ENCODE measurements around the gene CYP19A1.

CYP19A1 gene

GRCh38 chr15:51224428-51224827, 114.0 kb downstream of the CYP19A1 start:
- DNase-seq (ENCODE audit: insufficient read length, low spot score), result no peak
- no peak for FAIRE-seq
- TF ChIP-seq POU2F2 (IDR thresholded peaks at IDR 0.05; ENCODE audit: low read depth, low read length) (no peak), TAF1 (IDR thresholded peaks at IDR 0.05; ENCODE audit: low read depth, low read length) (no peak), POLR2A (IDR thresholded peaks at IDR 0.05; ENCODE audit: low read depth, low read length) (no peak), SPI1 (IDR thresholded peaks at IDR 0.05; ENCODE audit: low read depth, low read length) (no peak), PAX5 (IDR thresholded peaks at IDR 0.05; ENCODE audit: insufficient read depth, low read length, severe bottlenecking) (no peak), POLR2AphosphoS5 (IDR thresholded peaks at IDR 0.05; ENCODE audit: low read depth, low read length) (no peak)

GRCh38 chr15:51223771-51224229, 114.6 kb downstream of the CYP19A1 start:
- no peak for DNase-seq (ENCODE audit: insufficient read length, low spot score)
- no peak for FAIRE-seq
- no peak for TF ChIP-seq SPI1 (IDR thresholded peaks at IDR 0.05; ENCODE audit: low read depth, low read length)
- TF ChIP-seq POLR2AphosphoS5 (IDR thresholded peaks at IDR 0.05; ENCODE audit: low read depth, low read length), result no peak
- no peak for TF ChIP-seq POU2F2 (IDR thresholded peaks at IDR 0.05; ENCODE audit: low read depth, low read length)
- no peak for TF ChIP-seq PAX5 (IDR thresholded peaks at IDR 0.05; ENCODE audit: insufficient read depth, low read length, severe bottlenecking)
- no peak for TF ChIP-seq TAF1 (IDR thresholded peaks at IDR 0.05; ENCODE audit: low read depth, low read length)
- TF ChIP-seq POLR2A (IDR thresholded peaks at IDR 0.05; ENCODE audit: low read depth, low read length), result no peak

- FAIRE-seq (no peak), DNase-seq (ENCODE audit: insufficient read length, low spot score) (no peak)
- no peak for TF ChIP-seq POLR2AphosphoS5 (IDR thresholded peaks at IDR 0.05; ENCODE audit: low read depth, low read length)
- TF ChIP-seq PAX5 (IDR thresholded peaks at IDR 0.05; ENCODE audit: insufficient read depth, low read length, severe bottlenecking), result no peak
- no peak for TF ChIP-seq POLR2A (IDR thresholded peaks at IDR 0.05; ENCODE audit: low read depth, low read length)
- no peak for TF ChIP-seq POU2F2 (IDR thresholded peaks at IDR 0.05; ENCODE audit: low read depth, low read length)
- no peak for TF ChIP-seq TAF1 (IDR thresholded peaks at IDR 0.05; ENCODE audit: low read depth, low read length)
- no peak for TF ChIP-seq SPI1 (IDR thresholded peaks at IDR 0.05; ENCODE audit: low read depth, low read length)
Observed at GRCh38 chr15:51218299-51218938, 120.0 kb downstream of the CYP19A1 start.

- FAIRE-seq (no peak), DNase-seq (ENCODE audit: insufficient read length, low spot score) (no peak)
- TF ChIP-seq TAF1 (IDR thresholded peaks at IDR 0.05; ENCODE audit: low read depth, low read length) (no peak), SPI1 (IDR thresholded peaks at IDR 0.05; ENCODE audit: low read depth, low read length) (no peak), POLR2AphosphoS5 (IDR thresholded peaks at IDR 0.05; ENCODE audit: low read depth, low read length) (no peak), POLR2A (IDR thresholded peaks at IDR 0.05; ENCODE audit: low read depth, low read length) (no peak), PAX5 (IDR thresholded peaks at IDR 0.05; ENCODE audit: insufficient read depth, low read length, severe bottlenecking) (no peak)
Observed at GRCh38 chr15:51212909-51213308, 125.5 kb downstream of the CYP19A1 start.

- FAIRE-seq, result no peak
- TF ChIP-seq POU2F2 (IDR thresholded peaks at IDR 0.05; ENCODE audit: low read depth, low read length) (no peak), POLR2A (IDR thresholded peaks at IDR 0.05; ENCODE audit: low read depth, low read length) (no peak), POLR2AphosphoS5 (IDR thresholded peaks at IDR 0.05; ENCODE audit: low read depth, low read length) (no peak), SPI1 (IDR thresholded peaks at IDR 0.05; ENCODE audit: low read depth, low read length) (no peak), PAX5 (IDR thresholded peaks at IDR 0.05; ENCODE audit: insufficient read depth, low read length, severe bottlenecking) (no peak), TAF1 (IDR thresholded peaks at IDR 0.05; ENCODE audit: low read depth, low read length) (no peak)
Observed at GRCh38 chr15:51212239-51212638, 126.2 kb downstream of the CYP19A1 start.

GRCh38 chr15:51205050-51205975, 133.1 kb downstream of the CYP19A1 start:
- no peak for DNase-seq (ENCODE audit: insufficient read length, low spot score)
- FAIRE-seq, result no peak
- no peak for TF ChIP-seq PAX5 (IDR thresholded peaks at IDR 0.05; ENCODE audit: insufficient read depth, low read length, severe bottlenecking)
- TF ChIP-seq POLR2A (IDR thresholded peaks at IDR 0.05; ENCODE audit: low read depth, low read length), result no peak
- TF ChIP-seq SPI1 (IDR thresholded peaks at IDR 0.05; ENCODE audit: low read depth, low read length), result no peak
- TF ChIP-seq TAF1 (IDR thresholded peaks at IDR 0.05; ENCODE audit: low read depth, low read length), result no peak

More at GRCh38 chr15:51212239-51212638, 126.2 kb downstream of the CYP19A1 start:
- no peak for DNase-seq (ENCODE audit: insufficient read length, low spot score)

- DNase-seq (ENCODE audit: insufficient read length, low spot score), result no peak
- no peak for FAIRE-seq
Observed at GRCh38 chr15:51203797-51204196, 134.6 kb downstream of the CYP19A1 start.

GRCh38 chr15:51202783-51203182, 135.6 kb downstream of the CYP19A1 start:
- FAIRE-seq (no peak), DNase-seq (ENCODE audit: insufficient read length, low spot score) (no peak)
- TF ChIP-seq PAX5 (IDR thresholded peaks at IDR 0.05; ENCODE audit: insufficient read depth, low read length, severe bottlenecking), result no peak
- TF ChIP-seq POU2F2 (IDR thresholded peaks at IDR 0.05; ENCODE audit: low read depth, low read length), result no peak
- no peak for TF ChIP-seq TAF1 (IDR thresholded peaks at IDR 0.05; ENCODE audit: low read depth, low read length)
- TF ChIP-seq POLR2A (IDR thresholded peaks at IDR 0.05; ENCODE audit: low read depth, low read length), result no peak
- peak; percentile 54 for TF ChIP-seq SPI1 (IDR thresholded peaks at IDR 0.05; ENCODE audit: low read depth, low read length)

More at GRCh38 chr15:51203797-51204196, 134.6 kb downstream of the CYP19A1 start:
- no peak for TF ChIP-seq PAX5 (IDR thresholded peaks at IDR 0.05; ENCODE audit: insufficient read depth, low read length, severe bottlenecking)
- TF ChIP-seq SPI1 (IDR thresholded peaks at IDR 0.05; ENCODE audit: low read depth, low read length), result no peak
- TF ChIP-seq TAF1 (IDR thresholded peaks at IDR 0.05; ENCODE audit: low read depth, low read length), result no peak
- TF ChIP-seq POLR2AphosphoS5 (IDR thresholded peaks at IDR 0.05; ENCODE audit: low read depth, low read length), result no peak
- TF ChIP-seq POLR2A (IDR thresholded peaks at IDR 0.05; ENCODE audit: low read depth, low read length), result no peak
- no peak for TF ChIP-seq POU2F2 (IDR thresholded peaks at IDR 0.05; ENCODE audit: low read depth, low read length)

- FAIRE-seq (no peak), DNase-seq (ENCODE audit: insufficient read length, low spot score) (no peak)
- TF ChIP-seq POU2F2 (IDR thresholded peaks at IDR 0.05; ENCODE audit: low read depth, low read length), result no peak
Observed at GRCh38 chr15:51201581-51201980, 136.8 kb downstream of the CYP19A1 start.
